HepG2 (cell line): ENCODE data around the gene RNU6-1. TPM values are rescaled to one million over a fixed set of nuclear protein-coding genes. Genes with fewer than 3 reads are reported as not detected.
A peak's percentile ranks its signal among the peaks of the same experiment; 100 is the strongest.

Experiments
- ATAC-seq: fragments of 200-7000 bp; cut with Tn5 transposase; 3 replicates; pipeline ENCODE4 v1.9.1; 2020; ENCODE audit warnings: mild to moderate bottlenecking, moderate library complexity
- BruUV-seq: library from RNA; stranded (reverse); fragments of 400-500 nt; replicated peaks from 2 replicates; lab custom pipeline; 2021; lab: Mats Ljungman, UMichigan
- CTCF ChIA-PET: fragments of 300-600 bp; formaldehyde crosslinking; extraction: SDS; loops from one replicate; lab custom pipeline; 2021; ENCODE audit warnings: low total read pairs, inconsistent platforms, low intra/inter-chr PET ratio; lab: Yijun Ruan, JAX
- POLR2A ChIA-PET: fragments of 350-600 bp; sonication (Branson Sonifier 250); formaldehyde crosslinking; loops from one replicate; lab custom pipeline; 2020; ENCODE audit warnings: antibody characterized with exemption, inconsistent platforms; lab: Yijun Ruan, JAX
- DNase-seq: peaks from one replicate; pipeline ENCODE4 v3.0.0-alpha.2; 2015; ENCODE audit warnings: low spot score
- FAIRE-seq: peaks from 3 replicates; lab custom pipeline; 2011; peaks lifted over from hg19 to GRCh38; lab: Jason Lieb, UNC
- H2AFZ ChIP-seq: one replicate; pipeline ENCODE4 v1.6.1; 2011; ENCODE audit warnings: low read length, inconsistent platforms
- H3K27ac ChIP-seq: fragments of 300-600 bp; 3 replicates; pipeline ENCODE4 v1.8.0; 2011; ENCODE audit warnings: mixed run types, mild to moderate bottlenecking, mixed read lengths, low read length, inconsistent platforms; ENCODE audit not compliant: insufficient read depth; ENCODE audit errors: extremely low read length
- H3K27me3 ChIP-seq, 2 experiments: fragments of 200-600 bp in 1 of 2; 2 replicates in 1 of 2; 3 replicates in 1 of 2; pipeline versions ENCODE4 v1.6.0 to v1.8.0; 2011; ENCODE audit warnings: low read length in 2 of 2, mild to moderate bottlenecking in 2 of 2, moderate library complexity in 2 of 2, inconsistent platforms in 1 of 2; ENCODE audit not compliant: insufficient read depth in 2 of 2, control insufficient read depth in 1 of 2
- H3K36me3 ChIP-seq, 2 experiments: fragments of 200-600 bp in 1 of 2; replicated peaks in 1 of 2; 2 replicates in 1 of 2; 3 replicates in 1 of 2; pipeline versions ENCODE4 v1.5.1 to v1.8.0; 2011; ENCODE audit warnings: low read length in 2 of 2, inconsistent platforms in 1 of 2; ENCODE audit not compliant: insufficient read depth in 2 of 2, control insufficient read depth in 1 of 2
- H3K4me1 ChIP-seq: 2 replicates; pipeline ENCODE4 v1.5.1; 2012; ENCODE audit warnings: low read length, inconsistent platforms; ENCODE audit not compliant: insufficient read depth
- H3K4me2 ChIP-seq: 2 replicates; pipeline ENCODE4 v1.6.0; 2011; ENCODE audit warnings: low read depth, low read length, inconsistent platforms
- H3K4me3 ChIP-seq, 3 experiments: fragments of 200-600 bp in 1 of 3; sonication (generic), shearing (Covaris generic) in 1 of 3; replicated peaks in 1 of 3; 2 replicates each; pipeline ENCODE4 v1.5.1; 2011 to 2016; ENCODE audit warnings: low read length in 3 of 3, inconsistent platforms in 2 of 3, low read depth in 2 of 3, mild to moderate bottlenecking in 2 of 3, control low read depth in 1 of 3, mixed read lengths in 1 of 3; ENCODE audit not compliant: insufficient read depth in 1 of 3
- H3K79me2 ChIP-seq: one replicate; pipeline ENCODE4 v1.6.1; 2011; ENCODE audit warnings: low read length, inconsistent platforms; ENCODE audit not compliant: insufficient read depth
- H3K9ac ChIP-seq: 2 replicates; pipeline ENCODE4 v1.6.0; 2011; ENCODE audit warnings: mild to moderate bottlenecking, low read depth, low read length, inconsistent platforms; ENCODE audit not compliant: insufficient read depth
- H3K9me3 ChIP-seq: 2 replicates; pipeline ENCODE4 v1.5.1; 2012; ENCODE audit warnings: mild to moderate bottlenecking, low read length
- H4K20me1 ChIP-seq: 2 replicates; pipeline ENCODE4 v1.6.0; 2011; ENCODE audit warnings: inconsistent platforms, mild to moderate bottlenecking, low read length, moderate library complexity; ENCODE audit not compliant: insufficient read depth
- HNRNPL ChIP-seq: fragments of 200-400 bp; formaldehyde crosslinking; IDR thresholded peaks from 2 replicates; pipeline ENCODE4 v1.6.1; 2017; ENCODE audit warnings: mild to moderate bottlenecking, low read depth, low read length
- WIZ ChIP-seq: sonication (generic); formaldehyde crosslinking; IDR thresholded peaks from 2 replicates; pipeline ENCODE4 v1.5.1; 2020; ENCODE audit warnings: mild to moderate bottlenecking, missing genetic modification reagents
- WGBS: methylation state at CpG from one replicate; pipeline ENCODE4 v1.1.6; 2017; ENCODE audit warnings: low lambda C conversion rate; 5-methylcytosine and 5-hydroxymethylcytosine counted together
- in situ Hi-C: cut with HindIII; loops from 2 replicates; pipeline ENCODE4 v1.10.0; 2017; ENCODE audit warnings: low pct_unique_long_range_greater_than_20kb; ENCODE audit not compliant: extremely low pct_ligation_motif_present
- intact Hi-C: fragments of 100-400 bp; cut with micrococcal nuclease; formaldehyde crosslinking; loops from one replicate; pipeline ENCODE4 v1.10.0; 2022; ENCODE audit not compliant: unreplicated experiment
- polyA plus RNA-seq, 8 experiments: library from polyadenylated mRNA; depleted of rRNA in 3 of 8; stranded (reverse) in 7 of 8; unstranded in 1 of 8; fragments of >200 nt; fragmentation: Illumina TruSeq in 4 of 8; extraction: Trizol in 4 of 8; gene quantifications; 2 replicates each; pipeline versions ENCODE4 v1.2.1 to v1.2.3, GENCODE V29; 2011 to 2016; ENCODE audit warnings: low read depth in 4 of 8, missing spikeins in 1 of 8, mixed read lengths in 1 of 8; ENCODE audit not compliant: insufficient read depth in 1 of 8
- total RNA-seq, 5 experiments: library from RNA; depleted of rRNA; stranded (reverse); fragments of >200 nt; fragmentation: Illumina TruSeq; extraction: Trizol; gene quantifications; 2 replicates each; pipeline ENCODE4 v1.2.3, GENCODE V29; 2016; ENCODE audit warnings: low read depth in 1 of 5
- TF ChIP-seq, protein P1 (sequence below): sonication (generic); formaldehyde crosslinking; IDR thresholded peaks from 2 replicates; pipeline ENCODE4 v1.8.0; 2022; ENCODE audit warnings: mild to moderate bottlenecking, missing genetic modification reagents, moderate library complexity
- TF ChIP-seq, protein P2 (sequence below): sonication (generic); formaldehyde crosslinking; IDR thresholded peaks from 2 replicates; pipeline ENCODE4; 2020; ENCODE audit warnings: missing genetic modification reagents, mild to moderate bottlenecking, borderline replicate concordance
- TF ChIP-seq, protein P3 (sequence below): sonication (generic); formaldehyde crosslinking; IDR thresholded peaks from one replicate; pipeline ENCODE4 v1.5.1; 2020; ENCODE audit warnings: mild to moderate bottlenecking, missing genetic modification reagents; ENCODE audit errors: not compliant biosample characterization

RNU6-1 gene
- total and polyA plus RNA-seq, 2 of the 13 experiments (the other 11 are each of a cell fraction or from before 2014, with no cell fraction given), result under 0.01 TPM; not detected in 1

GRCh38 chr15:67821784-67822440, 17.9 kb downstream of the RNU6-1 start (continued):
- TF ChIP-seq, protein P1, sequence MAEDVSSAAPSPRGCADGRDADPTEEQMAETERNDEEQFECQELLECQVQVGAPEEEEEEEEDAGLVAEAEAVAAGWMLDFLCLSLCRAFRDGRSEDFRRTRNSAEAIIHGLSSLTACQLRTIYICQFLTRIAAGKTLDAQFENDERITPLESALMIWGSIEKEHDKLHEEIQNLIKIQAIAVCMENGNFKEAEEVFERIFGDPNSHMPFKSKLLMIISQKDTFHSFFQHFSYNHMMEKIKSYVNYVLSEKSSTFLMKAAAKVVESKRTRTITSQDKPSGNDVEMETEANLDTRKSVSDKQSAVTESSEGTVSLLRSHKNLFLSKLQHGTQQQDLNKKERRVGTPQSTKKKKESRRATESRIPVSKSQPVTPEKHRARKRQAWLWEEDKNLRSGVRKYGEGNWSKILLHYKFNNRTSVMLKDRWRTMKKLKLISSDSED (CRISPR knock-in tag), result no peak
- TF ChIP-seq, protein P2, sequence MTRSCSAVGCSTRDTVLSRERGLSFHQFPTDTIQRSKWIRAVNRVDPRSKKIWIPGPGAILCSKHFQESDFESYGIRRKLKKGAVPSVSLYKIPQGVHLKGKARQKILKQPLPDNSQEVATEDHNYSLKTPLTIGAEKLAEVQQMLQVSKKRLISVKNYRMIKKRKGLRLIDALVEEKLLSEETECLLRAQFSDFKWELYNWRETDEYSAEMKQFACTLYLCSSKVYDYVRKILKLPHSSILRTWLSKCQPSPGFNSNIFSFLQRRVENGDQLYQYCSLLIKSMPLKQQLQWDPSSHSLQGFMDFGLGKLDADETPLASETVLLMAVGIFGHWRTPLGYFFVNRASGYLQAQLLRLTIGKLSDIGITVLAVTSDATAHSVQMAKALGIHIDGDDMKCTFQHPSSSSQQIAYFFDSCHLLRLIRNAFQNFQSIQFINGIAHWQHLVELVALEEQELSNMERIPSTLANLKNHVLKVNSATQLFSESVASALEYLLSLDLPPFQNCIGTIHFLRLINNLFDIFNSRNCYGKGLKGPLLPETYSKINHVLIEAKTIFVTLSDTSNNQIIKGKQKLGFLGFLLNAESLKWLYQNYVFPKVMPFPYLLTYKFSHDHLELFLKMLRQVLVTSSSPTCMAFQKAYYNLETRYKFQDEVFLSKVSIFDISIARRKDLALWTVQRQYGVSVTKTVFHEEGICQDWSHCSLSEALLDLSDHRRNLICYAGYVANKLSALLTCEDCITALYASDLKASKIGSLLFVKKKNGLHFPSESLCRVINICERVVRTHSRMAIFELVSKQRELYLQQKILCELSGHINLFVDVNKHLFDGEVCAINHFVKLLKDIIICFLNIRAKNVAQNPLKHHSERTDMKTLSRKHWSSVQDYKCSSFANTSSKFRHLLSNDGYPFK (CRISPR knock-in tag), result no peak

- no peak overlapping the region for H3K9ac ChIP-seq
- H2AFZ ChIP-seq, result no peak overlapping the region
- no peak overlapping the region for H3K4me3 ChIP-seq
- in situ Hi-C loops, result no loop called here
- BruUV-seq, result no TSS peak
- H3K4me2 ChIP-seq, result no peak overlapping the region
- peaks cover 8% of the 10 kb centered on the region; the same call in 1 of the 2 replicates for H4K20me1 ChIP-seq
- FAIRE-seq, result no peak
- H3K36me3 ChIP-seq, result no peaks in the 10 kb centered on the region
- intact Hi-C loops, result no loop called here
- peaks cover 13 to 45% of the 10 kb centered on the region in 2 experiments for H3K27me3 ChIP-seq
- WGBS, result 26% methylated on average over 19 of the region's 39 CpGs
- ChIA-PET CTCF (no interaction called here), POLR2A (no interaction called here)
- no peaks in the 10 kb centered on the region for H3K9me3 ChIP-seq
- no peak overlapping the region for H3K27ac ChIP-seq
- H3K4me1 ChIP-seq, result no peaks in the 10 kb centered on the region
- ATAC-seq, result peak; percentile 79
- H3K79me2 ChIP-seq, result no peaks in the 10 kb centered on the region
- peak; percentile 28 for DNase-seq
- TF ChIP-seq HNRNPL, result no peak
- peak; percentile 58; the same call in 1 of the 2 replicates for TF ChIP-seq WIZ (CRISPR knock-in tag)
- TF ChIP-seq, protein P3, sequence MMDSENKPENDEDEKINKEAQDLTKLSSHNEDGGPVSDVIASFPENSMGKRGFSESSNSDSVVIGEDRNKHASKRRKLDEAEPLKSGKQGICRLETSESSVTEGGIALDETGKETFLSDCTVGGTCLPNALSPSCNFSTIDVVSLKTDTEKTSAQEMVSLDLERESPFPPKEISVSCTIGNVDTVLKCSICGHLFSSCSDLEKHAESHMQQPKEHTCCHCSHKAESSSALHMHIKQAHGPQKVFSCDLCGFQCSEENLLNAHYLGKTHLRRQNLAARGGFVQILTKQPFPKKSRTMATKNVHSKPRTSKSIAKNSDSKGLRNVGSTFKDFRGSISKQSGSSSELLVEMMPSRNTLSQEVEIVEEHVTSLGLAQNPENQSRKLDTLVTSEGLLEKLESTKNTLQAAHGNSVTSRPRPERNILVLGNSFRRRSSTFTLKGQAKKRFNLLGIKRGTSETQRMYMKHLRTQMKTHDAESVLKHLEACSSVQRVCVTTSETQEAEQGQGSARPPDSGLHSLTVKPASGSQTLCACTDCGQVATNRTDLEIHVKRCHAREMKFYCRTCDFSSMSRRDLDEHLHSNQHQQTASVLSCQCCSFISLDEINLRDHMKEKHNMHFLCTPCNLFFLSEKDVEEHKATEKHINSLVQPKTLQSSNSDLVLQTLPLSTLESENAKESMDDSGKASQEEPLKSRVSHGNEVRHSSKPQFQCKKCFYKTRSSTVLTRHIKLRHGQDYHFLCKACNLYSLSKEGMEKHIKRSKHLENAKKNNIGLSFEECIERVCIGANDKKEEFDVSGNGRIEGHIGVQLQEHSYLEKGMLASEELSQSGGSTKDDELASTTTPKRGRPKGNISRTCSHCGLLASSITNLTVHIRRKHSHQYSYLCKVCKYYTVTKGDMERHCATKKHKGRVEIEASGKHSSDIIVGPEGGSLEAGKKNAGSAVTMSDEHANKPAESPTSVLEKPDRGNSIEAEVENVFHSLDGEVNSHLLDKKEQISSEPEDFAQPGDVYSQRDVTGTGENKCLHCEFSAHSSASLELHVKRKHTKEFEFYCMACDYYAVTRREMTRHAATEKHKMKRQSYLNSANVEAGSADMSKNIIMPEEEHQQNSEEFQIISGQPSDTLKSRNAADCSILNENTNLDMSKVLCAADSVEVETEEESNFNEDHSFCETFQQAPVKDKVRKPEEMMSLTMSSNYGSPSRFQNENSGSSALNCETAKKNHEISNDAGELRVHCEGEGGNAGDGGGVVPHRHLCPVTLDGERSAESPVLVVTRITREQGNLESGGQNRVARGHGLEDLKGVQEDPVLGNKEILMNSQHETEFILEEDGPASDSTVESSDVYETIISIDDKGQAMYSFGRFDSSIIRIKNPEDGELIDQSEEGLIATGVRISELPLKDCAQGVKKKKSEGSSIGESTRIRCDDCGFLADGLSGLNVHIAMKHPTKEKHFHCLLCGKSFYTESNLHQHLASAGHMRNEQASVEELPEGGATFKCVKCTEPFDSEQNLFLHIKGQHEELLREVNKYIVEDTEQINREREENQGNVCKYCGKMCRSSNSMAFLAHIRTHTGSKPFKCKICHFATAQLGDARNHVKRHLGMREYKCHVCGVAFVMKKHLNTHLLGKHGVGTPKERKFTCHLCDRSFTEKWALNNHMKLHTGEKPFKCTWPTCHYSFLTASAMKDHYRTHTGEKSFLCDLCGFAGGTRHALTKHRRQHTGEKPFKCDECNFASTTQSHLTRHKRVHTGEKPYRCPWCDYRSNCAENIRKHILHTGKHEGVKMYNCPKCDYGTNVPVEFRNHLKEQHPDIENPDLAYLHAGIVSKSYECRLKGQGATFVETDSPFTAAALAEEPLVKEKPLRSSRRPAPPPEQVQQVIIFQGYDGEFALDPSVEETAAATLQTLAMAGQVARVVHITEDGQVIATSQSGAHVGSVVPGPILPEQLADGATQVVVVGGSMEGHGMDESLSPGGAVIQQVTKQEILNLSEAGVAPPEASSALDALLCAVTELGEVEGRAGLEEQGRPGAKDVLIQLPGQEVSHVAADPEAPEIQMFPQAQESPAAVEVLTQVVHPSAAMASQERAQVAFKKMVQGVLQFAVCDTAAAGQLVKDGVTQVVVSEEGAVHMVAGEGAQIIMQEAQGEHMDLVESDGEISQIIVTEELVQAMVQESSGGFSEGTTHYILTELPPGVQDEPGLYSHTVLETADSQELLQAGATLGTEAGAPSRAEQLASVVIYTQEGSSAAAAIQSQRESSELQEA (CRISPR knock-in tag), result no peak
Measured at GRCh38 chr15:67820992-67821783, 18.7 kb downstream of the RNU6-1 start.
